Activated CD8-positive, alpha-beta memory T cell treated with anti-CD3 and anti-CD28 coated beads, Interleukin-2, amount 50 U/mL, for 24 hours (primary cell): ENCODE measurements around the gene ST6GALNAC4.
"Not testable (repeated sequence)": the region's sequence is repeated elsewhere in the genome, so short reads cannot be mapped to it uniquely, and the experiment has no call there.

Experiments
- DNase-seq: peaks from one replicate; pipeline ENCODE4 v3.0.0-alpha.2; 2020; ENCODE audit errors: extremely low read depth

Gene ST6GALNAC4

GRCh38 chr9:127870153-127870491, 46.7 kb downstream of the ST6GALNAC4 start:
- DNase-seq: not testable (repeated sequence)

DNA sequence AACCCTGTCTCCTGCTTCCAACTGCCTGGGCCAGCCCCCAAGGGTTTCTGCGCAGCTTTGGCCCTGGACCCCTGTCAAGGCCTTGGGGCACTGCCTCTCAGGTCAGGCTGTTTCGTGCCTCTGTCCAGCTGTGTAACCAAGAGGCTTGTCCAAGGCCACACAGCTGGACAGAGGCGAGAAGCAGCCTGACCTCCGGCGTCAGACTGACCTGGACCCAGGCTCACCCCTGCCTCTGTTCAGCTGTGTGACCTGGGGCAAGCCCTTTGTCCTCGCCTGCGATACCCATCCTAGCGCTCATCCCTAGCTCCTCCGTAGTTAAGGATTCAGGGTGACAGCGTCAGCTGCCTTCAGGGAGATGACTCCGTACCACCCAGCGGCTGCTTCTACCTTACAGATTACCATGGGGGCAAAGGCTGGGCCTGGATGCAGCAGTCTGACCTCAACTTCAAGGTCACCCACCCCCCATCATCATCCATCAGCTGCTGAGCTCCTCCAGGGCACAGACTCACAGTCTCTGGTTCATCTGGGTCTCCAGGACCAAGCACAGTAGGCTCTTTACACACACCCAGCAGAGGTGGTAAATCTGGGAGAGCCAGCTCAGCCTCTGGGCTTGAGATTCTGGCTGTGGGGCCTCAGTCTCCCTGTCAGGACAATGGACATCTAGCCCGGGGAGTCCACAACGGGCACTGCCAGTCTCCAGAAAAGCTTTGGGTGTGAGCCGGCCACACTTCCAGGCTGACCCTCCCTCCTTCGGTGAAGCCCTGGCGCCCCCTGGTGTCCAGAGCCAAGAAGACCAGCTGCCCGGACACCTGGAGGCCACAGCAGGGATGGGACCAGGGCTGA, 47.3 kb downstream of the ST6GALNAC4 start:
- DNase-seq: peak; percentile 63

- no peak for DNase-seq
These were observed 48.5 kb downstream of the ST6GALNAC4 start for GRCh38 chr9:127868278-127868902.

DNA sequence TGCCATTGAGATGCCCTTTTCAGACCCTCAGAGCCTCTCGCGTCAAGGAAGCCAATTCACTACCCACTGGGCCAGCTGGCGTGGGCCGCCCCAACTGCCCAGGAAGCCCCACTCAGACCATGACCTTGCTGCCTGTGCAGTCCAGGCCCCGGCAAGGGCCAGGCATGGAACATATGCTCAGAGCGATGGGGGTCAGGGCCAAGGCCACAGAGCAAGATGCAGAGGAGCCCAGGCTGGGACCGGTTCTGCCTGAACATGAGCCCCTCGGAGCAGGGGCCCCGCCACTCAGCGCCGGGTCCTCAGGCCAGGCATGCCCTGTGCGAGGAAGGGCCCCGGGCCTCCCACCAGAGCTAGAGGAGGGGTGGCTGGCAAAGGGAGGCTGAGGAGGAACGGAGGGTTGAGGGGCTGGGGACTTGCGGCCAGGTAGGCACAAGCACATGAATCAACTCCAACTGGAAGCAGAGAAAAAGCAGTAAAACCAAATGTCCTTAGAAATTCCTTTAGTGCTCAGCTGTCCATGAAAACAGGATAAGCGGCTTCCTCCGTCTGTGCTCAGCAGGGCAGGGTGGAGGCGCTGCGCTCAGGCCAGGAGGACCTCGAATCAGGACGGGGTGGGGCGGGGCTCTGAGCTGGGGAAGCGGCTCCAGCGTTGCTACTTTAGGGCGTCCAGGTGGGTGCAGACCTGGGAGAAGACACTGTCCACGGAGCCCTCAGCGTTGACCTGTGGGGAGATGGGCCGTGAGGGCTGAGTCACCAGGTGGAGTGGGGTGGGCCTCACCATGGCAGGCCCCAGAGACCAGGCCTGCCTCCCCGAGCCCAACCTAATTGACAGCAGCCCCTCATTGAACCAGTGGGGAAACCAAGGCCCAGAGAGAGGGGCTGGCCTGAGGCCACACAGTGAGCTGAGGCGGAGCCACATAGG, 49.2 kb downstream of the ST6GALNAC4 start:
- DNase-seq: no peak

DNA sequence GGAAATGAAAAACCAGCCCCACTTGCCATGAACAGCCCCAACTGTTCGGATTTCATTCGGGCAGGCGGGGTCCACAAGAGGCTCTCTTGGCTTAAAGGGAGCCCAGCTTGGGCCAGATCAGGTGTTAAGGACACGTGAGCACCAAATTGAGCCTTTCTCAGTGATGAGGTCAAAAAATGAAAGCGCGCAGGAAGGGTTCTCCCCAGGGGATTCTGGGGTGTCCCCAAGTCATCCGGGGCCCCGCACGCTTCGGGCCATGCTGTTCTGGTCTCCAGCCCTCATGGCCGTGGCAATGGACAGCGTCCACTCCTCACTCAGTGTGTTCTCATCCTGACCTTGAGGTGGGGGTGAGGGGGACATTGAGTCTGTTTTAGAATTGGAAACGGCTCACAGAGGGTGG, 50.3 kb downstream of the ST6GALNAC4 start:
- DNase-seq: no peak

DNA sequence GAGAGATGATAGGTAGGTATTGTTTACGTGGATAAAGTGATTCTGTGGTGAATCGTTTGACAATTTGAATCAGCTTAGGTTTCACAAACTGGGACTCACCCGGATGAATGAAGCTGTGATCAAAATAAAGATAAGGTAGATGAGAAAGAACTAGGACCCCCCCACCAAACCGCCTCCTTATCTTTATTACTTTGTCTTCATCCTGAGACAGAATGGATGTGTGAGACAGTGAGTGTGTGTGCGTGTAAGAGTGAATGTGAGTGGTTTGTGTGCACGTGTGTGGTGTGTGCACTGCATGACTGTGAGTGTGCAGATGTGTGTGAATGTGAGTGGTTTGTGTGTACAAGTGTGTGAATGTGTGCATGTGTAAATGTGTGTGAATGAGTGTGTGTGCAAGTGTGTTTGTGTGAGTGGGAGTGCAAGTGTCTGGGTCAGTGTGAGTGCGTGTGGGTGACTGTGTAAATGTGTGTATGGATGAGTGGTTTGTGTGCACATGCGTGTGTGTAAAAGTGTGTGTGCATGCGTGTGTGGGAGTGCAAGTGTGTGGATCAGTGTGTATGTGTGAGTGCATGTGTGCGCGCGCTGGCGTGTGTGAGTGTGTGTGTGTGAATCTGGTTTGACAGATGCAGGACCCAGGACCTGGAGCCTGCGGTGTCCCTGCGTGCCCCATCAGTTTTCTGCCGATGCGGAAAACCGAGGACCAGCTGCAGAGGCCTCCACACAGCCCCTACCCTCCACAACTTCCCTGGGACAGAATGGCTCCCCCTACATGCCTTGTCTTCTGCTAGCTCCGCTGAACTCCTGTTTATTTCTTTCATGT, 51.0 kb downstream of the ST6GALNAC4 start:
- DNase-seq: no peak

GRCh38 chr9:127863191-127863621, 53.6 kb downstream of the ST6GALNAC4 start:
- DNase-seq: no peak

- DNase-seq: no peak
These were observed 54.5 kb downstream of the ST6GALNAC4 start for GRCh38 chr9:127862075-127863011.

DNA sequence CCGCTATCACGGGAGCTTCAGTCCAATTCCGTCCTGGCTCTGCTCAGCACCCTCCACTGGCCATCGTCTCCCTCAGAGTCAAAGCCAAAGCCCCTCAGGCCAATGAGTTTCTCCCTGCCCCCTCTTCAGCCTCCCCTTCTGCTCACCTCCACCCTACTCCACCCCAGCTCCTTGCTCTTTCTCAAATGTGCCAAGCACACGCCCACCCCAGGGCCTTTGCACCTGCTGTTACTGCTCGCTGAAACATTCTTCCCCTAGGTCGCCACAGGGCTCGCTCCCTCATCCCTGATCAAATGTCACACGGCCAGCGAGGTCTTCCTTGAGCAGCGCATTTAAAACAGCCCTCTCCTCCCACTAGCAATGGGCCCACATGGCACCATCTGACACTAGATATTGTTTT, 56.1 kb downstream of the ST6GALNAC4 start:
- DNase-seq: no peak

DNA sequence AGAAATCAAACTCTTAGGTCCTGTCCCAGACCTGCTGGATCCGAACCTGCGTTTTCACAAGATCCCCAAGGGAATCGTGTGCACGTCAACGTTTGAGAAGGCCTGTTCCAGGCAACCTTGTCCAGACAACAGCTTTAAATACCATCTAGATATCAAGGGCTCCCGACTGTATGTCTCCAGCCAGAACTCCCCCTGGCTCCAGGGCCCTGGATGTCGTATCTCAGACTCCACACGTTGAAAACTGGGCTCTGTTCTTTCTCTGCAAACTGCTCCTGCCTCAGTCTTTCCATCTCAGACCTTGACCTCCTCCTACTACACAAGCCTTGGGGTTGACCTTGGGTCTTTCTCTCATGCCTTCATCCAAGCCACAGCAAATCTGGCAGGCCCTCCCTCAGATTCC, 56.6 kb downstream of the ST6GALNAC4 start:
- DNase-seq: no peak

- no peak for DNase-seq
These were observed 58.8 kb downstream of the ST6GALNAC4 start for GRCh38 chr9:127858041-127858512.
